ENCODE results near the gene DIAPH2. TPM values are rescaled to one million over a fixed set of nuclear protein-coding genes. Genes with fewer than 3 reads are reported as not detected.

Gene DIAPH2
- total RNA-seq, 1 donor from 2014 or later, result 7.9 TPM

GRCh38 chrX:96776966-96777365 is 92.3 kb downstream of the DIAPH2 start:
- no peak for FAIRE-seq
- H3K36me3 ChIP-seq (ENCODE audit: control insufficient read depth, insufficient read depth, low read length), result no peaks in the 10 kb centered on the region
- no peak for TF ChIP-seq CTCF (IDR thresholded peaks at IDR 0.05; ENCODE audit: insufficient read depth, low read length, severe bottlenecking)
- no peak for DNase-seq (ENCODE audit: low read depth)
- H3K27me3 ChIP-seq (ENCODE audit: control insufficient read depth, insufficient read depth, low read length), result no peaks in the 10 kb centered on the region
- no peak overlapping the region for H3K4me3 ChIP-seq (ENCODE audit: low read depth, low read length)

GRCh38 chrX:96791559-96791958 is 106.9 kb downstream of the DIAPH2 start:
- Histone ChIP-seq H3K27me3 (ENCODE audit: control insufficient read depth, insufficient read depth, low read length) (no peaks in the 10 kb centered on the region), H3K36me3 (ENCODE audit: control insufficient read depth, insufficient read depth, low read length) (no peaks in the 10 kb centered on the region), H3K4me3 (ENCODE audit: low read depth, low read length) (no peak overlapping the region)
- DNase-seq (ENCODE audit: low read depth), result peak; percentile 30
- TF ChIP-seq CTCF (IDR thresholded peaks at IDR 0.05; ENCODE audit: insufficient read depth, low read length, severe bottlenecking), result no peak
- FAIRE-seq, result no peak

GRCh38 chrX:96792047-96792446 is 107.4 kb downstream of the DIAPH2 start:
- FAIRE-seq, result no peak
- Histone ChIP-seq H3K27me3 (ENCODE audit: control insufficient read depth, insufficient read depth, low read length) (no peaks in the 10 kb centered on the region), H3K4me3 (ENCODE audit: low read depth, low read length) (no peak overlapping the region), H3K36me3 (ENCODE audit: control insufficient read depth, insufficient read depth, low read length) (no peaks in the 10 kb centered on the region)
- no peak for TF ChIP-seq CTCF (IDR thresholded peaks at IDR 0.05; ENCODE audit: insufficient read depth, low read length, severe bottlenecking)
- no peak for DNase-seq (ENCODE audit: low read depth)

- no peak for TF ChIP-seq CTCF (IDR thresholded peaks at IDR 0.05; ENCODE audit: insufficient read depth, low read length, severe bottlenecking)
- no peaks in the 10 kb centered on the region for H3K36me3 ChIP-seq (ENCODE audit: control insufficient read depth, insufficient read depth, low read length)
- no peaks in the 10 kb centered on the region for H3K27me3 ChIP-seq (ENCODE audit: control insufficient read depth, insufficient read depth, low read length)
- H3K4me3 ChIP-seq (ENCODE audit: low read depth, low read length), result no peak overlapping the region
- FAIRE-seq (no peak), DNase-seq (ENCODE audit: low read depth) (no peak)
These were observed 114.3 kb downstream of the DIAPH2 start for GRCh38 chrX:96798982-96799381.

- TF ChIP-seq CTCF (IDR thresholded peaks at IDR 0.05; ENCODE audit: insufficient read depth, low read length, severe bottlenecking), result no peak
- H3K4me3 ChIP-seq (ENCODE audit: low read depth, low read length), result no peak overlapping the region
- H3K36me3 ChIP-seq (ENCODE audit: control insufficient read depth, insufficient read depth, low read length), result no peaks in the 10 kb centered on the region
- FAIRE-seq (no peak), DNase-seq (ENCODE audit: low read depth) (no peak)
- no peaks in the 10 kb centered on the region for H3K27me3 ChIP-seq (ENCODE audit: control insufficient read depth, insufficient read depth, low read length)
These were observed 122.7 kb downstream of the DIAPH2 start for GRCh38 chrX:96807318-96807717.

- TF ChIP-seq CTCF (IDR thresholded peaks at IDR 0.05; ENCODE audit: insufficient read depth, low read length, severe bottlenecking), result no peak
- FAIRE-seq (no peak), DNase-seq (ENCODE audit: low read depth) (no peak)
- Histone ChIP-seq H3K27me3 (ENCODE audit: control insufficient read depth, insufficient read depth, low read length) (no peaks in the 10 kb centered on the region), H3K4me3 (ENCODE audit: low read depth, low read length) (no peak overlapping the region), H3K36me3 (ENCODE audit: control insufficient read depth, insufficient read depth, low read length) (no peaks in the 10 kb centered on the region)
These were observed 136.3 kb downstream of the DIAPH2 start for GRCh38 chrX:96820935-96821334.
